IPS-NIHi7 (cell line): ENCODE measurements around the gene YBEY.
"Not testable (repeated sequence)": the region's sequence is repeated elsewhere in the genome, so short reads cannot be mapped to it uniquely, and the experiment has no call there.

Experiments
- DNase-seq: peaks from one replicate; pipeline ENCODE4 v3.0.0; 2012; ENCODE audit warnings: mixed read lengths; ENCODE audit errors: extremely low spot score

The YBEY gene

GRCh38 chr21:46304437-46304836 is 18.3 kb downstream of the YBEY start:
- no peak for DNase-seq

- DNase-seq, result no peak
These were observed 18.8 kb downstream of the YBEY start for GRCh38 chr21:46304955-46305354.

GRCh38 chr21:46307625-46308024 is 21.5 kb downstream of the YBEY start:
- DNase-seq, result no peak

- DNase-seq, result no peak
These were observed 22.3 kb downstream of the YBEY start for GRCh38 chr21:46308431-46308830.

- not testable (repeated sequence) for DNase-seq
These were observed 24.1 kb downstream of the YBEY start for GRCh38 chr21:46310260-46310659.

- DNase-seq, result no peak
These were observed 25.4 kb downstream of the YBEY start for GRCh38 chr21:46311568-46311967.

- DNase-seq, result no peak
These were observed 26.8 kb downstream of the YBEY start for GRCh38 chr21:46312949-46313348.

- peak; percentile 33 for DNase-seq
These were observed 28.4 kb downstream of the YBEY start for GRCh38 chr21:46314441-46315020.

- DNase-seq, result no peak
These were observed 30.7 kb downstream of the YBEY start for GRCh38 chr21:46316708-46317324.

GRCh38 chr21:46317710-46318463 is 31.7 kb downstream of the YBEY start:
- peak; percentile 58 for DNase-seq

- no peak for DNase-seq
These were observed 32.3 kb downstream of the YBEY start for GRCh38 chr21:46318464-46318845.

GRCh38 chr21:46319186-46319585 is 33.0 kb downstream of the YBEY start:
- no peak for DNase-seq

GRCh38 chr21:46320331-46320801 is 34.2 kb downstream of the YBEY start:
- DNase-seq, result no peak

- DNase-seq, result no peak
These were observed 36.4 kb downstream of the YBEY start for GRCh38 chr21:46322351-46323226.

- DNase-seq, result no peak
These were observed 37.1 kb downstream of the YBEY start for GRCh38 chr21:46323227-46323709.

GRCh38 chr21:46323710-46324389 is 37.7 kb downstream of the YBEY start, which contains the start of the genes C21orf58 and PCNT:
TSS of gene C21orf58 (minus strand) at chr21:46323870. CDS start at chr21:46322738, 1,132 bp downstream.
TSS of gene PCNT (plus strand) at chr21:46324156. CDS start at chr21:46324229, 73 bp downstream.
- DNase-seq, result peak; percentile 99

GRCh38 chr21:46324390-46325072 is 38.4 kb downstream of the YBEY start:
- DNase-seq, result peak; percentile 95

- peak; percentile 86 for DNase-seq
These were observed 39.2 kb downstream of the YBEY start for GRCh38 chr21:46325073-46325912.

GRCh38 chr21:46326110-46326703 is 40.1 kb downstream of the YBEY start:
- no peak for DNase-seq
